ENCODE measurements around the gene GOSR2.

Gene GOSR2

DNA sequence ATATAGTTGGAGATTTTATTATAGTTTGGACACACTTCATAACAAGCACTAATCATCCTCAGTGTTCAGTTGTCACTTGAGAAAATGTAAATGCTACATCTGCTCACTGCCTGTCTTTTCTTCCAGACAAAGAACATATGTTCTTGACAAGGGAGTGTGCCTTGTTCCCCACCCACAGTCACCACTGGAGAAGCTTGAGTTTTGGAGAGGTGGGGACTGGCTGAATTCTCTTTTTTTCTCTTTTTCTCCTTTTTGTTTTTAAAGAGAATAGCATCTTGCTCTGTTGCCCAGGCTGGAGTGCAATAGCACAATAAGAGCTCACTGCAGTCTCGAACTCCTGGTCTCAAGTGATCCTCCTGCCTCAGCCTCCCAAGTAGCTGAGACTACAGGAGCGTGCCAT is 40.6 kb downstream of the GOSR2 start:
- no peaks in the 10 kb centered on the region for H4K20me1 ChIP-seq (ENCODE audit: insufficient read depth, low read length, poor library complexity, severe bottlenecking)
- no peaks in the 10 kb centered on the region for H3F3A ChIP-seq (ENCODE audit: low read depth)
- H3K79me2 ChIP-seq (ENCODE audit: insufficient read depth, low read length) = no peaks in the 10 kb centered on the region
- H3K4me1 ChIP-seq (ENCODE audit: insufficient read depth, low read length, poor library complexity, severe bottlenecking) = peaks cover under 1% of the 10 kb centered on the region
- H3K4me3 ChIP-seq (ENCODE audit: low read length, poor library complexity, severe bottlenecking) = no peak overlapping the region
- no peak overlapping the region for H2AFZ ChIP-seq (ENCODE audit: low read length)
- TF ChIP-seq EZH2phosphoT487 (IDR thresholded peaks at IDR 0.05; ENCODE audit: borderline replicate concordance) = no peak
- TF ChIP-seq, protein P1, sequence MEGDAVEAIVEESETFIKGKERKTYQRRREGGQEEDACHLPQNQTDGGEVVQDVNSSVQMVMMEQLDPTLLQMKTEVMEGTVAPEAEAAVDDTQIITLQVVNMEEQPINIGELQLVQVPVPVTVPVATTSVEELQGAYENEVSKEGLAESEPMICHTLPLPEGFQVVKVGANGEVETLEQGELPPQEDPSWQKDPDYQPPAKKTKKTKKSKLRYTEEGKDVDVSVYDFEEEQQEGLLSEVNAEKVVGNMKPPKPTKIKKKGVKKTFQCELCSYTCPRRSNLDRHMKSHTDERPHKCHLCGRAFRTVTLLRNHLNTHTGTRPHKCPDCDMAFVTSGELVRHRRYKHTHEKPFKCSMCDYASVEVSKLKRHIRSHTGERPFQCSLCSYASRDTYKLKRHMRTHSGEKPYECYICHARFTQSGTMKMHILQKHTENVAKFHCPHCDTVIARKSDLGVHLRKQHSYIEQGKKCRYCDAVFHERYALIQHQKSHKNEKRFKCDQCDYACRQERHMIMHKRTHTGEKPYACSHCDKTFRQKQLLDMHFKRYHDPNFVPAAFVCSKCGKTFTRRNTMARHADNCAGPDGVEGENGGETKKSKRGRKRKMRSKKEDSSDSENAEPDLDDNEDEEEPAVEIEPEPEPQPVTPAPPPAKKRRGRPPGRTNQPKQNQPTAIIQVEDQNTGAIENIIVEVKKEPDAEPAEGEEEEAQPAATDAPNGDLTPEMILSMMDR (conservative IDR thresholded peaks at IDR 0.05; ENCODE audit: low read length) = no peak
- H3K9ac ChIP-seq (ENCODE audit: low read depth, low read length, poor library complexity, severe bottlenecking) = no peak overlapping the region
- H3K27me3 ChIP-seq (ENCODE audit: insufficient read depth, low read length, poor library complexity, severe bottlenecking) = no peaks in the 10 kb centered on the region
- H3K4me2 ChIP-seq (ENCODE audit: low read depth, low read length, poor library complexity, severe bottlenecking) = no peak overlapping the region
- no peaks in the 10 kb centered on the region for H3K9me2 ChIP-seq (replicated peaks; ENCODE audit: low read depth, low read length)
- no peaks in the 10 kb centered on the region for H3K36me3 ChIP-seq (ENCODE audit: insufficient read depth, low read length)
- H3K9me3 ChIP-seq (ENCODE audit: insufficient read depth, low read depth, low read length) = no peaks in the 10 kb centered on the region

DNA sequence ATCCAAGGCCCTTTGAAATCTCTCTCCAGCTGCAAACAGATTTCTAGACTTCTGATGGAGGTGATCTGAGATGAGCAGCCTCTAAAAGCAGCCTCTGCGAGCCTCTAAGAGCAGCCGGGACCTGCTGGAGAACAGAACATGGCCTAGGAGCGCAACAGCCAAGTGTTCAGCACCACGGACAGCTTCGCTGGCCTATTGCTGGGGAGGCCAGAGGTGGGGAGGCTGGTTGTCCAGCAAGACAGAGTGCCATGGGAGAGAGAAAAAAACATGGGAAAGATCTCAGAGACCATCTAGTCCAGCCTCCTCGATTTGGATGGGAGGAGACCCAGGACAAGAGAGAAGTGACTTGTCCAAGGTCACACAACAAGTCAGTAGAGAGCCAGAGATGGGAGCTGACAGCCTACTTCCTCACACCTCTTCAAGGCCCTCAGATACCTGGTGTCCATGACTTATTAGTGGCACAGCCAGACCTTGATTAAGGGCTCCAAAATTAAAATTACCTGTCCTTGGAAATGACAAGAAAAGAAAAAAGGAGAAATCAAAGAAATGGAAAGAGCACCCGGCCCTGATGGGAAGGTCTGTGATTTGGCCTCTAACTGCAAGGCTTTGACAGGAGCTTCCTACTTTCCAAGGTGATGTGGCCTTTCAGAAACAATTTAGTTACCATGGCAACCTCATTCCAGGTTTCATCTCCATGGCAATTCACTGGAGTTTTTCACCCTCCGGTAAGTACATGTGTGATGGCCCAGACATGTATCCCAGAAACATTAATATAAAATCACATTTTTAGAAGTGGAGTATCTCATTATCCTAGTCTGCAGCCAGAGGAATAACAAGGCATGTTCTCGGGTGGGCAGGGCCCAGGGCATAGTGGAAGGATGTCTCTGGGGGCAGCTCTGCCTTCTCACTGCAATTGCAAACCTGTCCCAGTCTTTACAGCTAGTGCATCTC is 41.6 kb downstream of the GOSR2 start:
- H3K4me2 ChIP-seq (ENCODE audit: low read depth, low read length, poor library complexity, severe bottlenecking) = no peak overlapping the region
- H3K36me3 ChIP-seq (ENCODE audit: insufficient read depth, low read length) = no peaks in the 10 kb centered on the region
- H4K20me1 ChIP-seq (ENCODE audit: insufficient read depth, low read length, poor library complexity, severe bottlenecking) = no peaks in the 10 kb centered on the region
- no peak overlapping the region for H3K4me3 ChIP-seq (ENCODE audit: low read length, poor library complexity, severe bottlenecking)
- H3K4me1 ChIP-seq (ENCODE audit: insufficient read depth, low read length, poor library complexity, severe bottlenecking) = no peaks in the 10 kb centered on the region
- H3K27me3 ChIP-seq (ENCODE audit: insufficient read depth, low read length, poor library complexity, severe bottlenecking) = no peaks in the 10 kb centered on the region
- TF ChIP-seq, protein P1 (conservative IDR thresholded peaks at IDR 0.05; ENCODE audit: low read length) = no peak
- TF ChIP-seq EZH2phosphoT487 (IDR thresholded peaks at IDR 0.05; ENCODE audit: borderline replicate concordance) = no peak
- no peaks in the 10 kb centered on the region for H3K9me3 ChIP-seq (ENCODE audit: insufficient read depth, low read depth, low read length)
- H3K79me2 ChIP-seq (ENCODE audit: insufficient read depth, low read length) = no peaks in the 10 kb centered on the region
- no peak overlapping the region for H2AFZ ChIP-seq (ENCODE audit: low read length)
- H3K9ac ChIP-seq (ENCODE audit: low read depth, low read length, poor library complexity, severe bottlenecking) = no peak overlapping the region
- no peaks in the 10 kb centered on the region for H3F3A ChIP-seq (ENCODE audit: low read depth)
- H3K9me2 ChIP-seq (replicated peaks; ENCODE audit: low read depth, low read length) = no peaks in the 10 kb centered on the region

DNA sequence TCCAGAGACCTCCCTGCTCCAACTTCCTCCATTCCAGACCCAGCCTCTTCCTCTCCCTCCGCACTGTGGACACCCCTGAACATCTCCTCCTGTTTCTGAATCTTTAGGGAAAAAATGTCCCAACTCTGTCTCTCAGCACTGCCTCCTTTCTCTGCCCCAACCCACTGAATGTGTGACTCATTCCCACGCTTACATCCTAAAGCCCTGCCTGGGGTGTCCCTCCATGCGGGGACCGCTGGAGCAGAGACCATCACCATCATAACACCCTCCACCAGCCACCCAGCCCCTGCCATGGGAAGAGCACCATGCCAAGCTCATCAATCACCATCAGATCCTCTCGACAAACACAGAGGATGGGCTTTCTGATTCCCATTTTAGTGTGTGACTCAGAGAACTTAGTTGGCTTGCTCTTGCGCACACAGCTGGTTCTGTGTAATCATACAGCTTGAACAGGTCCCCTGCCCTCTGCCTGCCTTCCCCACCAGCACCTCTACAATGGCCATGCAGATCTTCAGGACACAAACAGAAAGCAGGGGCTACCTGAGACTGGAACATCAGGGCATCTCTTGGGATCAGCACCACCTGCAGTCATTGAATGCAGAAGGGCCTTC is 45.4 kb downstream of the GOSR2 start:
- Histone ChIP-seq H3K9me3 (ENCODE audit: insufficient read depth, low read depth, low read length) (no peaks in the 10 kb centered on the region), H3K27me3 (ENCODE audit: insufficient read depth, low read length, poor library complexity, severe bottlenecking) (no peaks in the 10 kb centered on the region), H3F3A (ENCODE audit: low read depth) (no peaks in the 10 kb centered on the region), H3K9ac (ENCODE audit: low read depth, low read length, poor library complexity, severe bottlenecking) (no peak overlapping the region), H3K4me3 (ENCODE audit: low read length, poor library complexity, severe bottlenecking) (no peak overlapping the region), H3K9me2 (replicated peaks; ENCODE audit: low read depth, low read length) (no peaks in the 10 kb centered on the region), H3K79me2 (ENCODE audit: insufficient read depth, low read length) (no peaks in the 10 kb centered on the region), H3K4me2 (ENCODE audit: low read depth, low read length, poor library complexity, severe bottlenecking) (no peak overlapping the region), H2AFZ (ENCODE audit: low read length) (no peak overlapping the region), H3K4me1 (ENCODE audit: insufficient read depth, low read length, poor library complexity, severe bottlenecking) (no peaks in the 10 kb centered on the region), H3K36me3 (ENCODE audit: insufficient read depth, low read length) (no peaks in the 10 kb centered on the region), H4K20me1 (ENCODE audit: insufficient read depth, low read length, poor library complexity, severe bottlenecking) (no peaks in the 10 kb centered on the region)
- TF ChIP-seq, protein P1 (conservative IDR thresholded peaks at IDR 0.05; ENCODE audit: low read length) = no peak
- TF ChIP-seq EZH2phosphoT487 (IDR thresholded peaks at IDR 0.05; ENCODE audit: borderline replicate concordance) = no peak
